Measurements from ENCODE around the gene HBEGF. TPM values are rescaled to one million over a fixed set of nuclear protein-coding genes. Genes with fewer than 3 reads are reported as not detected.

The HBEGF gene
- total RNA-seq, 1 donor from 2014 or later: 48.5 TPM

GRCh38 chr5:140337880-140338279 is 8.5 kb downstream of the HBEGF start:
- DNase-seq (ENCODE audit: low spot score): no peak

DNA sequence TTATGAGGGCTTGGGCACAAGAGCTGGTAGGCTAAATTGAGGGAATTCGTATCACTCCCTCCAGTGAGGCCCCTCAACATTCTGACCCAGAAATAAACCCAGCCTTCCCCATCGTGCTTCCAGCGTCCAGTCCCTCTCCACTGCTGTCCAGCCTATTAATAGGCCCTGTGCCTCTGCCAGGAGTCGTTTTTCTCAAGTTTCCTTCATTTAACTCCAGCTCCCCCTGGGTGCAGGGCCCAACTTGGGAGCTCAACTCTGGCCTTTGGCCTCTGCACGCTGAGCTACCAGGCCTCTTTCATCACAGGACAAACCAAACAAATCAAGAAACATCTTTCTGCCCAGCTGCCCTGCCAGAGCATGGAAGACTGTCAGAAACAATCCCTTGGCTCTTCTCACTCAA is 10.0 kb downstream of the HBEGF start:
- DNase-seq (ENCODE audit: low spot score): no peak

DNA sequence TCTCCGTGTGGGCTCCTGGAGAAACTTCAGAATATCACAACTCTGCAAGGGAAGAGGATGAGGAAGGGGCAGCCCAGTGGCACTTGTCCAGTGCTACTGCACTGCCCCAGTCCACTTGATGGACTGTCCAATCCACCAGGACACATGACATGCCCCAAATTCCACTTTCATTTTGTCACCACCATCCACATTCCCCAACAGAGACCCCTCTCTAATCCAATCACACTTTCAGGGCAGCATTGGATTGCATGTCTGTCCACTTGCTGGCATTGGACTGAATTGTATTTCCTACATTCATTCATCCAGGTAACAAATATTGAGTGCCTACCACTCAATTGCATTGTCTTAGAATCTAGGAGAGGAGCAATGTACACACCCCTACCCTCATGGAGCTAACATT is 14.8 kb downstream of the HBEGF start:
- no peak for DNase-seq (ENCODE audit: low spot score)

- no peak for DNase-seq (ENCODE audit: low spot score)
These were observed 16.5 kb downstream of the HBEGF start for GRCh38 chr5:140329739-140330481.

DNA sequence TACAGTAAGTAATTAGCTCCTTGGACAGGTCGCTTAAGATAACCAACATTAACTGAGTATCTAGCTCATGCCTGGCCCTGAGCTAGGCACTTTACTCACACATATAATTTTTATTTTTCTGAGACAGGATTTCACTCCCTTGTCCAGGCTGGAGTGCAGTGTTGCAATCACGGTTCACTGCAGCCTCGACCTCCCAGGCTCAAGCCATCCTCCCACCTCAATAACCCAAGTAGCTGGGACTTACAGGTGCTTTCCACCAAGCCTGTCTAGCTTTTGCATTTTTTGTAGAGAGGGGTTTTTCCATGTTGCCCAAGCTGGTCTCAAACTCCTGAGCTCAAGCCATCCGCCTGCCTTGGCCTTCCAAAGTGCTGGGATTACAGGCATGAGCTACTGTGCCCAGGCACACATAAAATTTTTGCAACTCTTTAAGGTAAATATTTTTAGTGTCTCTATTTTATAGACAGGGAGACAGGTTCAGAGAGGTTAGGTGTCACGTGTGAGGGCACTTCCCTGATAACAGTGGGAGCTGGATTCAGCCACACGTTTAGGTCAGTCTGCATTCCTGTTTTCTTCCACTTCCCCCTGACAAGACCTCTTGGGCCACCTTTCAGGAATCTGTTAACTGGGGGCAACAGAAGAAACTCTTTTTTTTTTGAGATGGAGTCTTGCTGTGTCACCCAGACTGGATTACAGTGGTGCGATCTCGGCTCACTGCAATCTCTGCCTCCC is 18.2 kb downstream of the HBEGF start:
- no peak for DNase-seq (ENCODE audit: low spot score)

DNA sequence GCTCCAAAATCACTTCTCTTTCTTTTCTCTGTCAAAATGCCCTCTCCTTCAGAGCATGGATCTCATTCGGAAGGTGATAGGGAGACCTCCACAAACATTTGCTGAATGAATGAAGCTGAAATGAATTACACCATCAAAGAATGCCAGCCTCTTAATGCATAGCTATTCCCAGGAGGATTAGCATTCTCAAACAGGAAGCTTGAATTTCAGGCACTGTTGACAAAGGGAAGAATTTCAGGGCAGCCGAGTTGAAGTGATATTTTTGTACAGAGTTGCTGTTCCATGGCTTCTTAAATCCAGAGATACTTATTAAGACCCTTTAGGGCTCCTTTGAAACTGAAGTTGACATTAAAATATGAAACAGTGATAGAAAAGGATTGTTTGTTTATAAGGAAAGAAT is 18.8 kb downstream of the HBEGF start:
- no peak for DNase-seq (ENCODE audit: low spot score)

DNA sequence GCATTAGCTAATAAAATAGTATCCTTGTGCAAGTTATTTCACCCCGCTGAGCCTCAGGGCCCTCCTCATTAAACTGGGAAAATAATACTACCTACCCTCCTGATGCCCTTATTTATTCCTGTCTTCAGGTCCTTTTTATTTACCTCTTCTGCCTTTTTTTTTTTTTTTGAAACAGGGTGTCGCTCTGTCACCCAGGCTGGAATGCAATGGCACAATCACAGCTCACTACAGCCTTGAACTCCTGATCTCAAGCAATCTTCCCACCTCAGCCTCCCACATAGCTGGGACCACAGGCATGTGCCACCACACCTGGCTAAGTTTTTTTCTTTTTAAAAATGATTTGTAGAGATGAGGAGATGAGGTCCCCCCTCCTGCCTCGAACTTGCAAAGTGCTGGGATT is 20.9 kb downstream of the HBEGF start:
- no peak for DNase-seq (ENCODE audit: low spot score)

DNA sequence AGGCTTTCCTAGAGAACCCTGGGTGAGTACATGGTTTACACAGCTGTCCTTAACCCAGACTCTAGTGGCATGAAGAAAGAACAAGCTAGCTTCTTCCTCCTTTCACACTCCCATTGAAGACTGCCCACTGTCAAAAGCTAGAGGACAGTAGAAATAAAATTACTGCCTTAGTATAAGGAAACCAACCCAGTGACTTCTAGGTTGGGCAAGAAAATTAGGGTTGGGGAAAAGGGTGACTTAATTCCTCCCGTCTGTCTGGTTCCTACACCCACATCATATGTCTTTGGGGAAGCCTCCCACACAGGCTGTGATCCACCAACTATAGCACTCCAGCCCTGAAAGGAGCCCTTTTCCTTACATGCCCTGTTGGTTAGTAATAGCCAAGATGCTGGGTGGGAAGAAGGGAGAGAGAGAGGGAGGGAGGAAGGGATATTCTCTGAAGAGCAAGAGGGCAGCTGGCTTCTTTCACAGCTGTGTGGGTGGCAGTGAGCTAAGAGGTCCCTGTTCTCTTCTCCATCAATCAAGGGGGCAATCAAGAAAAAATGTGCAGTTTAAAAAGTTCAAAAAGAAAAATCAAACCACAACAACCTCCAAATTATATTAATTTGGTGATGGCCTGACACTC is 21.7 kb downstream of the HBEGF start:
- peak; percentile 68 for DNase-seq (ENCODE audit: low spot score)

DNA sequence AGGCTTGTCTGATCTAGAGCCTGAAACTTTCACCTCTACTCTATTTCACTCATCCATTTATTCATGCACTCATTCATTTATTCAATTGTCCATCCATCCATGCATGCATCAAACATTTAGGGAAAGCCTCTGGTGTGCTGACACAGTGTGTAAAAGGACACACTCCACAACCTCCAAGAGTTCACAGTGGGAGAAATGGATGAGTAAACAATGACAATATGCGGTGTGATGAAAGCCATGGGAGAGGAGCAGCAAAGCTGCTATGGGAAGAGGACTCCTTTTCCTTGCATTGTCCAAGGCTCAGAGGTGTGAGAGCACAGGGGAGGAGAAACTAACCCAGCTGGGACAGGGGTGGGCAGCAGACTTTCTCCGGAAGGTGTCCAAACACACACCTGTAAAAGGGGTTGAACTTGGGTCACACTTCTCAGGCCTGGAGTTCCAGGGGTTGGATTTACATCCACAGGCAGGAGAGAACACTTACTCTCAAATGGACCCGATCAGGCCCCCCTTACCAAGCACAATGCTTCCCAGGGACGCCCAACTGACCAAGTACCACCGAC is 22.3 kb downstream of the HBEGF start:
- DNase-seq (ENCODE audit: low spot score): peak; percentile 64

DNA sequence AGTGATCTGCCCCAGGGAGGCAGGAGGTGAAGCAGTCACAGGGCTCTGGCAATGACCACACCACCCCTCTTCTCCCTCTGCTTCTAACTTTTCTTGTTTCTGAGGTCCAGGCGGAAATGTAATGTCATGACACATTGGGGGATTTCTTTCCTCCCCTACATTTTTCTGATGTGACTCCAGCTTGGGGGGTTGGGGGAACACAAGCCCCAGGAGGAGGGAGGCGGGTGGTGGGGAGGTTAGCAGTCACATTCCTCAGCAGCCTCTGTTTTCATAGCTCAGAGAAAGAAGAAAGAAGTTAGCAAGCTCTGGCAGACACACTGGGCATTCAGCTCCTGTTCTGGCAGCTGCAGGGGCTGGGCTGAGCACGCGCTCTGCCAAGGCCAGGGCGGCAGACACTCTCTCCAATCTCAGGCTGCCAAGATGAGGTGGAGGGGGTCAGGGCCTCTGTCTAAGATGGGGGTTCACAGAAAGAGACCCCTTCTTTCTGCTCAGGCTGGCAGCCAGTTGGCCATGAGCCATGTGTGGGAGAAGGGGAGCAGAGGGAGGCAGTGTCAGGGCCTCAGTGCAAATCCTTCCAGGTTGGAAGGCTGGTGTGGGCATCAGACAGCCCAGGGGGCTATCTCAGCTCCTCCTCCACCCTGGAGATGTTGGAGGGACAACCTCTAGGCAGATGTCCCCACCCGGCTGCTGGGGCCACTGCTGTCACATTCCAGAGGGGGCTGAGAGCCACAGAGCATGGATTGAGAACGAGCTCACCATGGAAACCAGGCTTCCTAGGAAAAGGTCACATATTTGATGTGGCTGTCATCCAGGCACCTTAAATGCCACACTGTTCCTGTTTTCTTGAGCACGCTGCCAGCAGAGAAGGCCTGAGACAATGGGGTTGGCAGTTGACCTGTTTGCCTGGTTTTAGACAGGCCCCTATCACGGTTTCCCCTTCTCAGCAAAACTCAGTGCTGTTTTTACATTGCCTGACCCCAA is 23.4 kb downstream of the HBEGF start:
- peak; percentile 81 for DNase-seq (ENCODE audit: low spot score)

DNA sequence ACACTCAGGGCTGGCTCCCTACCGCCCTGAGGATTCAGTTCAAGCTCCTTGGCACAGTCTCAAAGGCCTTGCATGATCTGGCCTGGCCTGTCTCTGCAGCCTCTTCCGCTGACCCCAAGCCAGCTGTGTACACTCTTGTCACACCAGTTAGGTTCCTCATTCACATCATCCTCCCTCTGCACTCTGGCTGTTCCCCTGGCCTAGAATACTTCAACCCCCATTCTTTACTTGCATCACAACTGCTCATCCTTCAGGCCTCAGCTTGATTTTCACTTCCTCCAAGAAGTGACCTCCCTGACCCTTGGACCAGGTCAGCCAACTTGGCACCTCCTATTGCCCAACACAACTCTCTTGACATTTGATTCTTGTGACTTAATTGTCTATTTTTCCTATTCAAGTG is 24.6 kb downstream of the HBEGF start:
- DNase-seq (ENCODE audit: low spot score): peak; percentile 68

DNA sequence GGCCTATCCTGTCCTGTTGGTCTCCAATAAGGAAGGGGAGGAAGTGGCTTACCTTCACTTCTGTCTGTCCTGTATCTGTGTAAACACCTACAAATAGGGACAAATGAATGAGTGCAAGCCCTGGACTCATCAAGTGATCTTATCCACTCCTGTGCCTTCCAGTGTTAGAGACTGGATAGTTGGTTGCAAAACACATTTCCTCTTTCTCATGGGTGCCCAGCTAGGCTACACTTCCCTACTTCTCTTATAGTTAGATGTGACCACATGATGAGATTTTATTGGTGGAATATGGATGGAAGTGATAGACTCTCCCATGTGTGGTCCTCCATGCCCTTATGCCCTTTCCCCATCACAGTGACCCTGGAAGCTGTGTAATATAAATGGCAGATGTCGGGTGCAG is 26.6 kb downstream of the HBEGF start:
- DNase-seq (ENCODE audit: low spot score): no peak

DNA sequence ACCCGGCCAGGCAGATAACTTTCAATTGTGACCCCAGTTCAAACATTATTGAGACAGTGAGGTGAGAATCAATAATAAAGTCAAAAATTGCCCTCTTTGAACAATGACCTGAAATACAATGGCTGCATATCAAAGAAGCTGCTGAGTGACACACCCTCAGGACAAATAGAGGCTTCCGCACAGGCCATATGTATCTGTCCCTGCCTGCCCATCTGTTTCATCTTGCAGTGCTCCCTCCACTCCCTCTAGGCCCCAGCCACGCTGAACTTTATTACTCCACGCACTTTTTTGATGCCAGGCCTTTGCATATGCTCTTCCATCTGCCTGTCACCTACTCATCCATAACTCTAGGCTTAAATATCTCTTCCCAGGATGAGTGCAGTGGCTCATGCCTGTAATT is 27.6 kb downstream of the HBEGF start:
- peak; percentile 33 for DNase-seq (ENCODE audit: low spot score)

- DNase-seq (ENCODE audit: low spot score): peak; percentile 39
These were observed 28.5 kb downstream of the HBEGF start for GRCh38 chr5:140317859-140318258.

DNA sequence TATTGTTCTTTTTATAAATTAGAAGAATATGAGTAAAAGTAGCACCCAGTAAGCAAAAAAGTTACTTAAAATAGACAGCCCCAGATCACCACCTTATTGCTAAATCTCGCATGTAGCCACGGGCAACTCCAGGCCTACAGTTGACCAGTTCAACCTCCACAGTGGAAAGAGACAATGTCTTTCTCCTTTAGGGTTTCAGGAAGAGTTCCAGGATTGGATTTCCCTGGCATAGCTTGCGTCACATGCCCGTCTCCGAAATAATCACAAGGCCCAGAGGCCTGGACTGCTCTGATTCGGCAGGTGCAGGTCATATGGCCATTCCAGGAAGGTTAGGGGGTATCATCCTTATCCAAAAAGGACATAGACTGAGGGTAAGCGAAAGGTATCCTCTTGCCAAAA is 33.6 kb downstream of the HBEGF start:
- DNase-seq (ENCODE audit: low spot score): peak; percentile 55

DNA sequence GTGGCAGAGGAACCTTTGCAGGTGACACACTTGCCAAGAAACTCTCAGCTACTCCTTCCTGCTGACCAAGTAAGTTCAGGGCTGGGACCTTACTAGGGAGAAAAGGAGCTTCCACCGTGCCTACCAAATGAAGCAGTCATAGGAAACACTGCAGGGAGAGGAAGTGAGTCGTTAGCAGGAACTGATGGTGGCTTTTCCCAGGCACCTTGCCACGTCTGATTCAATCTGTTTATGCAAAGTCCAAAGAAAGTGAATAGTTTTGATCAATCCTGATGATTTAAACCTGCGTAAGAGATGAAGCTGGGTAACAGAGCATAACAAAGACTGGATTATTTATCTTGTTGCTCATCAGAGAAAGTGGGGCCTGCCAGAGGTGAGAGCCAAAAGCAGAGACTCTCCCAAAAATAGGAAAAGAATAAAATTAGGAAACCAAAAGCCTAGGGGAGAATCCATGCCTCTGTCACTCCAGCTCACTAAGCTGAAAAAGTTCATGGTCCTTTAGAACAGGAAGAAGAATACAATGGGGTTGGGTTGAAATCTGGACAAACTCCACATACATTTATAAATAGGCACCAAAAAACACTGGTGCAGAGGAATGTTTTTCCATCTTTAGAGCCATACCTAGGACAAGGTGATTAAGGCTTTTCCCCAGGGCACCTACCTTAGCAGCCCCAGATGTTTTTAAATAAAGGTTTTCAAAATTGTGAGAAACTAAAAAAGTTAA is 34.2 kb downstream of the HBEGF start:
- DNase-seq (ENCODE audit: low spot score): no peak

DNA sequence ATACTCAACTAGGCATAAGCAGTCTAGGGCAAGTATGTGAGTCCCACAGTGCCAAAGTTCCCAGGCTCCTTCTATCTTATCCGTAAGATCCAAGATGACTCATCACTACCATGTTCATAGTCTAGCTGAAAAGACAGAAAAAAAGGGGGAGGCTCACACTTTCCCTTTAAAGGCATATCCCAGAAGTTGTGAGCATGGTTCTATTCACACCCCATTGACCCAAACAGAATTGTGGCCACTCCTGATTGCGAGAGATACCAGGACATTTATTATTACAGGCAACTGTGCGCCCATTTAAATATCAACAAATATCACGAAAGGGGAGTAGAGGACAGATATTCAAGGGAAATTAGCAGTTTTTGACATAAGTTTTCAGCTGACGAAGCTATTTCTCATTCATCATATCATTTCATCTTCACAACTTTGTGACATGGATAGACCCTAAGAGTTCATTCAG is 35.4 kb downstream of the HBEGF start:
- no peak for DNase-seq (ENCODE audit: low spot score)

- DNase-seq (ENCODE audit: low spot score): no peak
These were observed 36.0 kb downstream of the HBEGF start for GRCh38 chr5:140310434-140310833.

DNA sequence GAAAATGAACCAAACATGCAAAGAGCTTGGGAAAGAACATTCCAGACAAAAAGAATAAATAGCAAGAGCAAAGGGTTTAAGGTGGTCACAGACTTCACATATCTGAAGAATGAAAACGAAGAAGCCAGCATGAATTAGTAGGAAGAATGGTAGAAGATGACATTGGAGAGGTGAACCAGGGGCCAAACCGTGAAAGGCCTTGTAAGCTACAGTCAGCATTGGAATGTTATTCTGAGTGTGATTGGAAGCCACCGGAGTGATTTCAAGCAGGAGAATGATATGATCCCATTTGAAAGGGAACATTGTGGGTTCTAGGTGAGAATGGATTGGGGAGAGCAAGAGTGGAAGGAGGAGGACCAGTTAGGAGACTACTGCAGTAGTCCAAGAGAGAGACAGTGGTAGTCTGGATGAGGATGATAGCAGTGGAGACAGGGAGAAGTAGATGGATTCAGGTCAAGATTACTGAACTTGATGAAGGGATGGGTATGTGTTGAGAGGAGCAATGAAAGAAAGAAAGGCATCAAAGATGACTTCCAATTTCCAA is 36.6 kb downstream of the HBEGF start:
- DNase-seq (ENCODE audit: low spot score): no peak

GRCh38 chr5:140305471-140305870 is 40.9 kb downstream of the HBEGF start:
- DNase-seq (ENCODE audit: low spot score): no peak

Data from mesenteric fat pad (tissue), 1 donor.